ENCODE data around the gene IFIT2.
A peak's percentile ranks its signal among the peaks of the same experiment; 100 is the strongest.
"Not testable (repeated sequence)": the region's sequence is repeated elsewhere in the genome, so short reads cannot be mapped to it uniquely, and the experiment has no call there.

Gene IFIT2, protein sequence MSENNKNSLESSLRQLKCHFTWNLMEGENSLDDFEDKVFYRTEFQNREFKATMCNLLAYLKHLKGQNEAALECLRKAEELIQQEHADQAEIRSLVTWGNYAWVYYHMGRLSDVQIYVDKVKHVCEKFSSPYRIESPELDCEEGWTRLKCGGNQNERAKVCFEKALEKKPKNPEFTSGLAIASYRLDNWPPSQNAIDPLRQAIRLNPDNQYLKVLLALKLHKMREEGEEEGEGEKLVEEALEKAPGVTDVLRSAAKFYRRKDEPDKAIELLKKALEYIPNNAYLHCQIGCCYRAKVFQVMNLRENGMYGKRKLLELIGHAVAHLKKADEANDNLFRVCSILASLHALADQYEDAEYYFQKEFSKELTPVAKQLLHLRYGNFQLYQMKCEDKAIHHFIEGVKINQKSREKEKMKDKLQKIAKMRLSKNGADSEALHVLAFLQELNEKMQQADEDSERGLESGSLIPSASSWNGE

DNA sequence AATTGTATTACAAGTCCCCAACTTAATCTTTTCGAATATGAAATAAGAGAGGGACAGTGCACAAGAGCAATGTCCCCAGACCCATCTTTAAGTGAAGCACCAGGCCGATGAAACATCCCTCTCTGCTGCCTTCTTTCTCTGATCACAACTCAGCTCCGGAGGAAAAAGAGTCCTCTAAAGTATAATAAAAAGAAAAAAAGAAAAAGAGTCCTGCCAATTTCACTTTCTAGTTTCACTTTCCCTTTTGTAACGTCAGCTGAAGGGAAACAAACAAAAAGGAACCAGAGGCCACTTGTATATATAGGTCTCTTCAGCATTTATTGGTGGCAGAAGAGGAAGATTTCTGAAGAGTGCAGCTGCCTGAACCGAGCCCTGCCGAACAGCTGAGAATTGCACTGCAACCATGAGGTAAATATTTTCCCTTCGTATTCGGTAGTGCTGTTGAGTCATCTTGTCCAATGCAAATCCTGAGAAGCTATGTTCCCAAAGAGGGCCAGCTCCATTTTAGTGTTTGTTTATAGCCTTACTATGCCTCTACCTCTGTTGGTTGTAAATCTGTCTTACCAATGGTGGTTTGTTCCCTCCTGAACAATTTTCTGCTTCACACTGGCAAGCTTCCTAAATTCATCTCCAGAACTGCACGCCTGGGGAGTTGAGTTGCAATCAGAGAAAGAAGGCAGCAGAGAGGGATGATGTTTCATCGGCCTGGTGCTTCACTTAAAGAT is at the start of gene IFIT2:
Gene IFIT2 (plus strand): TSS at position 326 of the 725 bp plus-strand sequence. CDS start 78 bp downstream, at position 404.
- DNase-seq (ENCODE audit: low read depth) = peak; percentile 80

DNA sequence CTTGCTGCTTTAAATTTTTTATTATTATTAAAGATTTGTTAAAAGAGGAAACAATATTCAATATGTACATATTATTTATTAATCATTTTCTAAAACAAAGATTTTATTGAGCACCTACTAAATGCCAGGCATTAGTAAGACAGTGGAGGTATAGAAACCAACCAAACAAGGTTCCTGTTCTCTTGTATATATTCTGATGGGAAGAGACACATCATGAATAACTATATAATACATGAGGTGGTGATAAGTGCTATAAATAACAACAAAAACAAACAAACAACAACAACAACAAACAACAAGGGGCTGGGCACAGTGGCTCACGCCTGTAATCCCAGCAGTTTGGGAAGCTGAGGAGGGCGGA is 49.6 kb upstream of the IFIT2 start:
- no peak for DNase-seq (ENCODE audit: low read depth)

DNA sequence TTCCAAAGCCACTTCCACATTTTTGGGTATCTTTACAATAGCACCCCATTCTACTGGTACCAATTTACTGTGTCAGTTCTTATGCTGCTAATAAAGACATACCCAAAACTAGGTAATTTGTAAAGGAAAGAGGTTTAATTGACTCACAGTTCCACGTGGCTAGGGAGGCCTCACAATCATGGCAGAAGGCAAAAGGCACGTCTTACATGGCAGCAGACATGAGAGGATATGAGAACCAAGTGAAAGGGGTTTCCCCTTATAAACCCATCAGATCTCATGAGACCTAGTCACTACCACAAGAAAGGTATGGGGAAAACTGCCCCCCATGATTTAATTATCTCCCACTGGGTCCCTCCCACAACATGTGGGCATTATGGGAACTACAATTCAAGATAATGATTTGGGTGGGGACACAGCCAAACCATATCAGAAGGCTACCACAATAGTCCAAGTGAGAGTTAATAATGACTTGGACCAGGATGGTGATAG is 46.7 kb upstream of the IFIT2 start:
- DNase-seq (ENCODE audit: low read depth) = not testable (repeated sequence)

DNA sequence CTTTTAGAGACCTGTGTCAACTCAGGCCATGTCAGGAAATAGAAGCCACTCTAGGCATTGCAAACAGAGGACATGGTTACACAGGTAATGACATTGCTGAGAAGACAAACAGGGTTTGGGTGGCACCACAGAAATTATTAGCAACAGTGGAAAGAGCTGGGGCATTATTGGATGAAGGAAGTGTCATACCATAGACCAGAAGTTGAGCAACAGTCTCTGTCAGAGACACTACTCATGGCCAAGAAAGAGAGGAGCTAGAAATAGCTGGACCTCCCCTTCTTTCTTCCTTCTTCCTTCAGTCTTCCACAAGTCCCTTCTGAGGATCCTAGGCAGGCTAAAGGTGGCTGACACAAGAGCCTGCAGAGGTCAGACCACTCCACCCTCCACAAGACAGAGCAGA is 46.1 kb upstream of the IFIT2 start:
- DNase-seq (ENCODE audit: low read depth) = no peak

DNA sequence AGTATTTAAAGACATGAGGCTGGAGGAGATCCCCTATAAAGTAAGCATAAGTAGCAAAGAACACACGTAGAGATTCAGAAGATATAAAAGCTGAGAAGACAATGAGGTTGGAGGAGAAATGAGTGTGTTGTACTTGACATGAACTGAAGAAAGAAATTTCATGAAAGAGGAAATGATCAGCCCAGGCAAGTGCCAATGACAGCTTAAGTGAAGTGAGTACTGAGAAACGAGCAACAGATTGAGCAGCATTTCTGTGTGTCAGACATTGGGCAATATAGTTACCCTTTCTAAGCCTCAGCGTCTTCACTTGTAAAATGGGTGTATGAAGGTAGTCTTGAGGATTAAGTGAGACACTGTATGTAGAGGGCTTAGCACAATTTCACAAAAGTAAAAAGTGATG is 45.5 kb upstream of the IFIT2 start:
- DNase-seq (ENCODE audit: low read depth) = no peak

DNA sequence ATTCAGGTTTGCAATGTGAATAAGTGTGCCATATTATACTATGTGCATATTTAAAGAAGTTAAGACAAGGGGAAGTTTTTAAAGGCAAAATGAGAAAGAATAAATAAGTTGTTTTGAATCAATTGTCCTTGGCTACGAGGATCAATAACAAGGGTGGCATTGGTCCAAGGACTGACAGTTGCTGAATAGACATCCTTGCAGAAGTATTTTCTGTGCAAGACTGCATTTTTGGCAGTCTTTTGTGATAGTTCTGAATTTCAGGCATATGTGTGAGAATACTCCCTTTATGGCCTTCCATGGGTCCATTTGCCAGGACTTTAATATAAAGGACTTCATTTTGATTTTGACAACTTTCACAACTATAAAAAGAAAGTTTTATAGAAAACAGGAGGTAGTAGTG is 44.9 kb upstream of the IFIT2 start:
- DNase-seq (ENCODE audit: low read depth) = no peak

DNA sequence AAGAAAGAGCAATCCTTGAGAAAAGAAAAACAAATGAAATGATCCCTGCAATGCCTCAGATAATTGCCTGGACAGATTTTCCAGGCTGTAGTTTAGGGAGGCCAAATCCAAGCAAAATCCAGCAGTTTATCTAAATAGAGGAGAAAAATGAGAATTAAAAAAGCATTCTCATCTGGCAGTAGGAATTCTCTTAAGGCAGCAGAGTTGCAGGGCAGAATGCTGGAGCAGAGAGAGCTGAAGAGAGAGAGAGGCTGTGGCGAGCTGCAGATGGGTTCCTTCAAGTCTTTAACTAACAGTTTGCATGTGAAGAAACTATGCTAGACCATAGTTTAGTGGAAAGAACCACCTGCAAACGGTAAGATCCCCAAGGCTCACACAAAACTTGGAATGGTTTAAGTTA is 44.3 kb upstream of the IFIT2 start:
- no peak for DNase-seq (ENCODE audit: low read depth)

DNA sequence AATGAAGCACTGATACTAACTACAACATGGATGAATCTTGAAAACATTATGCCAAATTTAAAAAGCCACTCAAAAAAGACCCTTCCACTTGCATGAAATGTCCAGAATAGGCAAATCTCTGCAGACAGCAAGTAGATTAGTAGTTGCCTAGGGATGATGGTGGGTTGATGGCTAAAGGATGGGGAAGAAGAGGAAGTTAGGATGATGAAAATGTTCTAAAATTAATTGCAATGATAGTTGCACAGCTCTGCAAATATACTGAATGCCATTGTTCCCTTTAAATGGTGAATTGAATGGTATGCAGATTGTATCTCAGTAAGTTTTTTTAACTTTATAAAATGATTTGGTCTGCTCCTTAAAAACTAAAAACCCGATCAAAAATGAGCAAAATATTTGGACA is 43.0 kb upstream of the IFIT2 start:
- no peak for DNase-seq (ENCODE audit: low read depth)

DNA sequence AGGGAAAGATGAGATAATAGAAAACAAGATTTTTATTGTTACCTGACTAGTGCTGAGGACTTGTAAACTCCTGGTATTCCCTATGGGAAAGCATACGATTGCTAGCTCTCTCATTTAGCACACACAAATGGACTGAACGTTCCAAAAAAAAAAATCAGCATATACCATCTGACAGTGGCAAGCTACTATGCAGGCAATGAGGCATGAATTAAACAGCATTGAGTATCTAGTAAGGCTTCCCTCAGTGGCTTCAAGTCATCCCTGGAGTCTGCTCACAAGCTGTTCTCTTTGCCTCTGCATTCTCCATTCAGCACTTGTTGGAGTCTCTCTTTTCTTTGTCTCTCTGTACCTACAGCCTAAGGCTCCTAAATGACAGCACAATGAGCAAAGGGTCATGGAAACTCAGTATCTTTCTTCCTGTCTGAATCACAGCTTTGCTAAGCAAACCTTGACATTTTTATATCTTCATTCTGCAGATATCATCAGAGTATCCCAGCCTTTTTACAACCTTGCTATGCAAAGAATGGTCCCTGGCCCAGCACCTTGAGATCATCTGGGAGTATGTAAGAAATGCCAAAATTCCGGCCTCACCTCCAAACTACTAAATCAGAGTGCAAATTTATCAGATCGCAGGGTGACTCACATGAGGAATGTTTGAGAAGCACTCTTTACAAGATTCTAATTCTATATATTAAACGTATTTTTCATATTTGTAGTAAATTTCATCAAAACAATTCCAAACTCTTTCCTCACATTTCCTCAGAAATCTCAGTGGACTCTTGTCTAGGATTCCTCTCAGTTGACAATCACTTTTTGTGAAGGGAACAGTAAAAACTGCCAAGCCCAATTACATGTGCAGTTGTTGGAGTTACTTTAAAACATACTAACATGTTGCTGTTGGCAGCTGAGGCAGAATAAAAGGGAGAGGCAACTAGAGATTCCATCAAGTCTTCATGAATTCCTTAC is 39.5 kb upstream of the IFIT2 start:
- DNase-seq (ENCODE audit: low read depth) = peak; percentile 23

DNA sequence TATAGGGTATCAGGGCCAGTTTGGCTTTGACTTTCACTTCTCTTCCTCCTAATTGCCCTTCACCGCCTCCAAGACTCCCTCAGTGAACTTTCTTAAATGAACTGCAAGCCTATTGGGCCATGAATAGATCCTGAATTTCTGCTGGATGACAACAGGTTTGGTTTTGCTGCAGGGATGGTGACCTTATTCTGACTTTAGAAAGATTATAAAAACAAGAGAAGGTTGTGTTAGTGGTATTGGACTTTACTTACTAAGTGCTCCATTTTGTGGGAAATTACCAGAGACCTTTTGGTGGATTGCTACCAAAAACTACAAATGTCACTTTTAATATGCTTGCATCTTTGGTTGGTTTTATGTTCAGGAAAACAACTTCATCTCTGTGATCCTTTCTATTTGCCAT is 38.8 kb upstream of the IFIT2 start:
- DNase-seq (ENCODE audit: low read depth) = no peak

DNA sequence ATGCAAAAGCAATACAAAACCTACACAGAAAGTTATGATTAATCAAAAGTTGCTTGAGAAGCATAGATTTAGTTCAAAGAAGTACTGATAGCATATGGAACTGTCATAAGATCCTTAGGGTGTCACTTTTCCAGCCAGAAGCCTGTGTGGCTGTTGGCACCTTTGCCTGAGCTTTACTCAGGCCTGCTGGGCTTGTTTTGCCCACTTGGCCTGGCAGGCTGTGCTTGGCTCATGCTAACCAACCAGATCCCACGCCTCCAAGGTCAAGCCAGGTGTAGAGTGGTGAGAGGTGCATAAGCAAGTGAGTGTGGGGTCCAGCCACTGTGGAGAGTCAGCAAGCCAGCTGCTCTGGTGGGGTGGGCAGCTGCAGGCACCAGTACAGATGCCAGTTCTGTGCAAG is 38.3 kb upstream of the IFIT2 start:
- no peak for DNase-seq (ENCODE audit: low read depth)

DNA sequence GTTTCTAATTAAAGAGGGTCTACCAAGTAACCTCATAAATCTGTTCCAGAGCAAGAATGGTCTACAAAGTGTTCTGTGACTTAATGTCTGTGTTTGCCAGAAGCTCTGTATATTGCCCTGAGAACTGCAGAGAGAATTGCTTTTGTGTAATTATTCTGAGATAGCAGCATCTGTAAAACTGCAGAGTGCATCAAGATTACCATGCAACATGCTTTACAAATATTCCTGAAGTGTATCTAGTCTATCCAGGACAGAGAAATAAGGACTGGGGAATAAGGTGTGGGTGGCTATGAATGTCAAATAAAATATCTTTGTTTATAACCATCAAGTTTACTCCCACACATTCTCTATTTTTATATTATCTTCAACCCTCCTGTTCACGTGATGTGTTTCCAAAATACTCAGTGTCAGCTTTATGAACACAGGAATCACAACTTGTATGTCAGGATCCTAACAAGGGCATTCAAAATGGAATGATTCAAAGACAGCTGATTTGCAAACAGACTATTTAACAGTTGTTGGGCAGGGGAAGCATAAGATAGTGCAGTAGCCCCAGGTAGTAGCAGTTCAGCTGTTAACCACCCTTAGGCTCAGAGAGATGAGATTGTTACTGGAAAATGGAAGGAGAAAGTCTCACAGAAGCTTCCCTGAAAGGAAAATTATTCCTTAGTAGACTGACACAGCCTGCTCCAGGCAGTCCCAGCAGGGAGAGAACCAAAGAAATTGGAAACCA is 35.0 kb upstream of the IFIT2 start:
- no peak for DNase-seq (ENCODE audit: low read depth)

DNA sequence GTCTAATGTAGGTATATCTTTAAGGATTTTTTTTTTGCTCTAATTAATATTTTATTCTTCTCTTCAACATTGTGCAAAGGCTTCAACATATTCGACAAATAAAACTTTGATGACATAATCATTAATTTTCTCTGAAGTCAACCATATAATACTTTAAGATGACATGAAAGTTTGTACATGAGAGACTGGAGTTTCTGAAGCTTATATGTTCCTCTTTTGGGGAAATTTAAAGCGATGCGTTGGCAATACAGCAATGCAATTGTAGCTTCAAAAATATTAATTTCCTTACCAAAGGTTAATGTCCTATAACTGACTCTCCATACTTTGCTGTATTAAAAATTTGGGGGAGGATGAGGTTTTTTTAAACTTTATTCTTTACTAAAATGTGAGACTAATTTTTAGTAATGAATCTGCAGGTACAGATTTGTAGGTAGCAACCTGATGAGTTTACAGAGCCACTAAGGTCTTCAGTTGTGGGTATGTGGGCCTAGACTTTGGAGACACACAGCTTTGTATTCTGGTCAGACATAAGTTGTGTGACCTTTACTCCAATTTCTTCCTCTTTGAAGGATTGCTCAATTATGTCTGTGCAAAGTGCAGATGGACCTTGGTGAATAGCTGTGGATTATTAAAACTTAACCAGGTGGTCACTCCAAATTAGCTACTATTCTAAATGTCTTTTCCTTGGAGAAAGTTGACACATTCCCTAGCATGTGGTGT is 32.3 kb upstream of the IFIT2 start:
- DNase-seq (ENCODE audit: low read depth) = peak; percentile 41

DNA sequence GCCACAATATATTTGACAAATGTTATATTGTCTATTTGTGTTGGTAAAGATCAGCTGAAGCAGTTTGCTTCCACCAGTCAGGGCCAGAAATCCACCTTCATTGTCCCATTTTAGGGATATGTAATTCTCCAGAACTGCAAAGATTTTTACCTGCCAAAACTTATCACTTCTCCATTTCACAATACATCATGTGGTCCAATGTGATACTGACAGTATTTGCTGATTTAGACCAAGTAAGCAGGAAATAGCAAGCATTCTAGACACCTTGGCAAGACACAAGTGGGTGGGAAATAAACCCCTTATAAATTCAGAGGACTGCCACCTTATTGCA is 31.7 kb upstream of the IFIT2 start:
- no peak for DNase-seq (ENCODE audit: low read depth)

DNA sequence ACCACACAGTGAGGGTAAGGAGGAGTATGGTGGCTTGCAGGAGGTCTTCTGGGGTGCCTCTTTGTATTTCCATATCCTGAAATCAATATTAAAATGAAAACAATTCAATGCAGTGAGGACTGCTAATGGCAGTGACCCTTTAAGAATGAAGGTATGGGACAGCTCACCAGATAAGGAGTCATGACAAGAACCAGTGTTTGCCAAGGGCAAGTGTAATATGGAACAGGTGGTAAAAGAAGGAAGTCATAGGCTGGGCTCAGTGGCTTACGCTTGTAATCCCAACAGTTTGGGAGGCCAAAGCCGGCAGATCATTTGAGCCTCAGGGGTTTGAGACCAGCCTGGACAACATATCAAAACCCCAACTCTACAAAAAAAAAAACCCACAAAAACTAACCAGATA is 30.3 kb upstream of the IFIT2 start:
- no peak for DNase-seq (ENCODE audit: low read depth)

DNA sequence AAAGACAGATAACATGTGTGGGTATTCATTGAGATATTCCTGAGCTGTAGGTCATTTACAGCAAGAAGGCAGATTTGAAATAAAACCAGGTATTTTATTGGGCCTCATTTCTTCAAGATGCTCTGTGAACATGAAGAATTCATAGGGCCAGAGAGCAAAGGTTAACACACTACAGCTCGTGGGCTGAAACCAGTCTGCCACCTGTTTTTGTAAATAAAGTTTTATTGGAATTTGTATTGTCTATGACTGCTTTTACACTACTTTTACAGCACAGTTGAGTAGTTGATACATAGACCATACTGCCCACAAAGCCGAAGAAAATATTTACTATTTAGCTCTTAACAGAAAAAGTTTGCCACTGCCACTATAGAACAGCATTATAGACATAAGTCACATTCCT is 28.2 kb upstream of the IFIT2 start:
- no peak for DNase-seq (ENCODE audit: low read depth)

DNA sequence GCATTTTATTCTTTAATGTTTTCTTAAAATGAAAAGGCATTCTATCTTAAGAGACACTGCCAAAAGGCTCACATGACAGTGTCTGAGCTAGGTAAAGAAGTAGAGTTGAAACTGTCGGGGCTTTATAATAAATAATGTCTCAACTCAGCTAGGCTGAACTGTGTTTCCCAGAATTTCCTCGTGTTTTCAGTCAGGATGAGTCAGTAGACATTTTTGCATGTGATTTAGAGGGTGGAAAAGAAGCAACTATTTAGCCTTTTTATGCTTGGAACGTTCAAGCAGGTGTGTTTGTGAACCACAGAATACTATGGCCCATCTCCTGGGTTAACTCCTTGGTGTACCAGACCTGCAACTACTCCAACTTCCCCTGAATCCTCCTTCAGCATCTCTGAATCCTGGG is 26.9 kb upstream of the IFIT2 start:
- peak; percentile 72 for DNase-seq (ENCODE audit: low read depth)

DNA sequence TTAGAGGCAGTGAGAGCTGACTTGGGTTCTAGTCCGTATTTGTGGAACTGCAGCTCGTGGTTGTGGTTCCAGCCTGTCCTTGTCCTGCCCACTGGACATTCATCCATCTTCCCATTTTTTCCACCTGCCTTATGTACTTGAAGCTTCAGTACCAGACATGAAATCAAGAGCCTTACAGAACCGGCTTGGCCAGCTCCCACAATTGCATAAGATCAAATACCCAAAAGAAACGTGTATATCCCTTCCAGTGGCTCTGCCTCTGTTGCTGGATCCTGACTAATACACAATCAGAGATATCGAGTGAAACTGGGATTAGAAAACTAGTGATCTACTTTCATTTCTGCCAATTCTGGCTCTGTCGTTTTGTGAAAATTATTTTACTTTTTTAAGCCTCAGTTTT is 26.5 kb upstream of the IFIT2 start:
- DNase-seq (ENCODE audit: low read depth) = peak; percentile 66

DNA sequence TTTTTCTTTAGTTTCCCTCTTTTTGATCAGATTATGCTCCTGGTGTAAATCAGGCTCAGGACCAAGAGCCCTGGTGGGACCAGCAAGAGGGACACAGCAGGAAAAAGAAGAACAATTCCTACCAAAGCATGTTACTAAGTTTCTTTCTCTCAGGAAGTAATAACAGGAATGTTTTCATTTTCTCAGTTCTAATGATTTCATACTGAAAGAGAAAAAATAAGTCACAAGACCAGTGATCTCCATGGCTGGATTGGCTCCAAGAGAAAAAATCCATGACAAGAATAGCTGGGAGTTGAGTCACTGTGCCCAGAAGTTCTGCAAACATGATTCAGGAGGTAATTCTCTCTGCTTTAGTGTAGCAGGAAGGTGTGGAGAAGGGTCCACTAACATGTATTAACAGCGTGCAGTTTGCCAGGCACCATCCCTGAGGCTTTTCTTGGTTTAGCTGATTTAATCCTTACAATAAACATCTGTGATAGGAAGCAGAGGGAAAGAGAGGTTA is 23.8 kb upstream of the IFIT2 start:
- DNase-seq (ENCODE audit: low read depth) = peak; percentile 98

DNA sequence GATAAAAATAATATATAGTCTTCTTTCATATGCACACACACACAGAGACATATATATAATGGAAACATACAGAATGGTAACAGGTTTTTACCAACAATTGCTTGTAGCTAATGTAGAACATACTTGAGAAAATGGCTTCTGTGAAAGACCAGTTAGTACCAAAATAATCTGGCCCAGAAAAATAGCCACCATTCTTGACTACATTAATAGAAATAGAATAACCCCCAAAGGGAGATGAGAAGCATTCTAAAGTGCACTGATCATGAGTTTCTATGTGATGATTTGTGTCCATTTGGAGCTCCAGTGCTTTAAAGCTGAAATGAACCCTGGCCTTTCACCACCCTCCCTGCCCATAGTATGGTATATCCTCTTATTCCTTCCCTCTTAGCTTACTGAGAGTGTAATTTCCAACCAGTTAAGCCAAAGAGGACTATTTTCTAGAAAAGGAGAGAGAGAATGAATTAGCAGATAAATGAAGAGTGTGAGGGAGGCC is 22.9 kb upstream of the IFIT2 start:
- DNase-seq (ENCODE audit: low read depth) = peak; percentile 9

Measured in iris pigment epithelial cell (primary cell).